Colonic mucosa (tissue), 4 donors: ENCODE results near the gene RREB1. TPM values are rescaled to one million over a fixed set of nuclear protein-coding genes. Genes with fewer than 3 reads are reported as not detected.
A peak's percentile ranks its signal among the peaks of the same experiment; 100 is the strongest.

Experiments
- DNase-seq: peaks from one replicate; pipeline ENCODE4 v3.0.0-alpha.2; 2020
- H3K27ac ChIP-seq: fragments of 200-600 bp; one replicate; pipeline ENCODE4 v1.8.0; 2021
- H3K27me3 ChIP-seq: fragments of 200-600 bp; one replicate; pipeline ENCODE4 v1.8.0; 2021
- H3K36me3 ChIP-seq: fragments of 200-600 bp; one replicate; pipeline ENCODE4 v1.8.0; 2021
- H3K4me1 ChIP-seq: fragments of 200-600 bp; one replicate; pipeline ENCODE4 v1.8.0; 2021; ENCODE audit warnings: mild to moderate bottlenecking
- H3K4me3 ChIP-seq: fragments of 200-600 bp; one replicate; pipeline ENCODE4 v1.8.0; 2021
- H3K9ac ChIP-seq, 2 donors: one replicate each; pipeline ENCODE4 v1.7.0; 2013; ENCODE audit warnings: control low read depth in 2 of 2, low read depth in 2 of 2, low read length in 2 of 2
- H3K9me3 ChIP-seq: fragments of 200-600 bp; one replicate; pipeline ENCODE4 v1.8.0; 2021
- CTCF ChIP-seq: fragments of 200-600 bp; IDR thresholded peaks from one replicate; pipeline ENCODE4 v1.8.0; 2022; ENCODE audit warnings: antibody characterized with exemption, mild to moderate bottlenecking
- intact Hi-C: fragments of 100-400 bp; cut with DNase I; formaldehyde crosslinking; loops from one replicate; pipeline ENCODE4 v1.14.1; 2022
- total RNA-seq, 2 donors: library from RNA; stranded (reverse); fragmentation: NEBNext Ultra II Directional in 1 of 2; extraction: Animal tissue kit (Norgen Biotek cat#: 25700) in 1 of 2; gene quantifications; one replicate each; pipeline ENCODE4 v1.2.1, GENCODE V29; 2021
- donor health status: healthy.
- donor health status: DM: no; HTN: no; CAD: no.
- donor health status: DM: no; HTN: no; CAD: no.

Gene RREB1
- total RNA-seq, 2 donors from 2014 or later = 79.0 to 81.3 TPM

- H3K36me3 ChIP-seq = peaks cover 21% of the 10 kb centered on the region
- no peaks in the 10 kb centered on the region for H3K4me1 ChIP-seq
- intact Hi-C loops = no loop called here
- TF ChIP-seq CTCF = no peak
- H3K27ac ChIP-seq = peak overlapping the region; percentile 59
- peak overlapping the region in 1 of 2 donors; percentile 42 for H3K9ac ChIP-seq
- no peak for DNase-seq
- no peaks in the 10 kb centered on the region for H3K9me3 ChIP-seq
- H3K4me3 ChIP-seq = no peak overlapping the region
- H3K27me3 ChIP-seq = no peaks in the 10 kb centered on the region
Observed at GRCh38 chr6:7201444-7201731, 93.6 kb downstream of the RREB1 start.

GRCh38 chr6:7201732-7202541 is 94.2 kb downstream of the RREB1 start:
- Histone ChIP-seq H3K4me1 (no peaks in the 10 kb centered on the region), H3K36me3 (peaks cover 21% of the 10 kb centered on the region), H3K9me3 (no peaks in the 10 kb centered on the region), H3K27me3 (no peaks in the 10 kb centered on the region), H3K9ac (peak overlapping the region in 1 of 2 donors; percentile 42), H3K4me3 (no peak overlapping the region), H3K27ac (peak overlapping the region; percentile 59)
- DNase-seq = peak; percentile 51
- intact Hi-C loops = no loop called here
- no peak for TF ChIP-seq CTCF

GRCh38 chr6:7202950-7203349 is 95.2 kb downstream of the RREB1 start:
- no peak overlapping the region for H3K9ac ChIP-seq
- intact Hi-C loops = no loop called here
- no peaks in the 10 kb centered on the region for H3K4me1 ChIP-seq

GRCh38 chr6:7203939-7204338 is 96.2 kb downstream of the RREB1 start:
- no peak overlapping the region for H3K27ac ChIP-seq

More at GRCh38 chr6:7202950-7203349, 95.2 kb downstream of the RREB1 start:
- H3K27ac ChIP-seq = no peak overlapping the region
- no peaks in the 10 kb centered on the region for H3K27me3 ChIP-seq
- H3K9me3 ChIP-seq = no peaks in the 10 kb centered on the region
- TF ChIP-seq CTCF = no peak
- H3K4me3 ChIP-seq = no peak overlapping the region
- H3K36me3 ChIP-seq = peaks cover 16% of the 10 kb centered on the region
- DNase-seq = no peak

GRCh38 chr6:7204726-7205125 is 97.0 kb downstream of the RREB1 start:
- intact Hi-C loops = no loop called here
- H3K4me1 ChIP-seq = no peaks in the 10 kb centered on the region
- no peak overlapping the region for H3K4me3 ChIP-seq
- no peaks in the 10 kb centered on the region for H3K27me3 ChIP-seq
- H3K27ac ChIP-seq = no peak overlapping the region
- H3K9me3 ChIP-seq = no peaks in the 10 kb centered on the region
- H3K36me3 ChIP-seq = peaks cover 16% of the 10 kb centered on the region
- no peak for TF ChIP-seq CTCF
- H3K9ac ChIP-seq = no peak overlapping the region
- no peak for DNase-seq

More at GRCh38 chr6:7203939-7204338, 96.2 kb downstream of the RREB1 start:
- Histone ChIP-seq H3K4me3 (no peak overlapping the region), H3K9me3 (no peaks in the 10 kb centered on the region), H3K36me3 (peaks cover 16% of the 10 kb centered on the region), H3K9ac (no peak overlapping the region), H3K4me1 (no peaks in the 10 kb centered on the region), H3K27me3 (no peaks in the 10 kb centered on the region)
- no peak for DNase-seq
- intact Hi-C loops = no loop called here
- TF ChIP-seq CTCF = no peak
